ENCODE results near the gene TMEM168.

- TF ChIP-seq, protein P1, sequence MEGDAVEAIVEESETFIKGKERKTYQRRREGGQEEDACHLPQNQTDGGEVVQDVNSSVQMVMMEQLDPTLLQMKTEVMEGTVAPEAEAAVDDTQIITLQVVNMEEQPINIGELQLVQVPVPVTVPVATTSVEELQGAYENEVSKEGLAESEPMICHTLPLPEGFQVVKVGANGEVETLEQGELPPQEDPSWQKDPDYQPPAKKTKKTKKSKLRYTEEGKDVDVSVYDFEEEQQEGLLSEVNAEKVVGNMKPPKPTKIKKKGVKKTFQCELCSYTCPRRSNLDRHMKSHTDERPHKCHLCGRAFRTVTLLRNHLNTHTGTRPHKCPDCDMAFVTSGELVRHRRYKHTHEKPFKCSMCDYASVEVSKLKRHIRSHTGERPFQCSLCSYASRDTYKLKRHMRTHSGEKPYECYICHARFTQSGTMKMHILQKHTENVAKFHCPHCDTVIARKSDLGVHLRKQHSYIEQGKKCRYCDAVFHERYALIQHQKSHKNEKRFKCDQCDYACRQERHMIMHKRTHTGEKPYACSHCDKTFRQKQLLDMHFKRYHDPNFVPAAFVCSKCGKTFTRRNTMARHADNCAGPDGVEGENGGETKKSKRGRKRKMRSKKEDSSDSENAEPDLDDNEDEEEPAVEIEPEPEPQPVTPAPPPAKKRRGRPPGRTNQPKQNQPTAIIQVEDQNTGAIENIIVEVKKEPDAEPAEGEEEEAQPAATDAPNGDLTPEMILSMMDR (IDR thresholded peaks at IDR 0.05; ENCODE audit: extremely low read depth in 1 of 2, insufficient read depth in 1 of 2, low read depth in 1 of 2, low read length in 2 of 2): no peak
- TF ChIP-seq EZH2 (IDR thresholded peaks at IDR 0.05; ENCODE audit: borderline replicate concordance, low read depth, low read length, severe bottlenecking) (no peak), POLR2A (IDR thresholded peaks at IDR 0.05; ENCODE audit: low read depth, low read length) (no peak), POLR2AphosphoS5 (IDR thresholded peaks at IDR 0.05; ENCODE audit: insufficient read depth, low read depth, low read length) (no peak), MAX (IDR thresholded peaks at IDR 0.05; ENCODE audit: insufficient read depth, insufficient read length) (no peak), MYC (IDR thresholded peaks at IDR 0.05; ENCODE audit: low read depth, low read length) (no peak), GATA2 (IDR thresholded peaks at IDR 0.05; ENCODE audit: insufficient read depth, insufficient read length, low read depth, low read length) (no peak), JUN (IDR thresholded peaks at IDR 0.05; ENCODE audit: borderline replicate concordance, insufficient read depth, insufficient read length, low read depth) (no peak), FOS (IDR thresholded peaks at IDR 0.05; ENCODE audit: borderline replicate concordance, insufficient read depth, low read length) (no peak)
These were observed 5.6 kb downstream of the TMEM168 start for GRCh38 chr7:112784603-112785002.

Data from endothelial cell of umbilical vein (primary cell).